Natural killer cell (primary cell): ENCODE results near the gene SORCS1. TPM values are rescaled to one million over a fixed set of nuclear protein-coding genes. Genes with fewer than 3 reads are reported as not detected.

Experiments used
- ATAC-seq, 3 donors: fragments of 150-1000 bp in 2 of 3; fragments of 200-7000 bp in 1 of 3; cut with Tn5 transposase; 1 replicate in 1 of 3; 2 replicates in 2 of 3; pipeline ENCODE4 v1.10.0; 2021; ENCODE audit warnings: mild to moderate bottlenecking in 2 of 3, moderate library complexity in 2 of 3
- DNase-seq, 2 donors: peaks; one replicate each; pipeline versions ENCODE4 v3.0.0 to v3.0.0-alpha.2; 2013 to 2021; ENCODE audit warnings: mixed read lengths in 1 of 2
- H3K27ac ChIP-seq: one replicate; pipeline ENCODE4 v1.5.1; 2013; ENCODE audit warnings: mild to moderate bottlenecking, low read length
- H3K27me3 ChIP-seq: one replicate; pipeline ENCODE4 v1.6.1; 2013; ENCODE audit warnings: low read length; ENCODE audit not compliant: control insufficient read depth, insufficient read depth
- H3K36me3 ChIP-seq: one replicate; pipeline ENCODE4 v1.6.1; 2013; ENCODE audit warnings: low read length; ENCODE audit not compliant: control insufficient read depth, insufficient read depth
- H3K4me1 ChIP-seq: one replicate; pipeline ENCODE4 v1.6.1; 2013; ENCODE audit warnings: low read length; ENCODE audit not compliant: control insufficient read depth, insufficient read depth
- H3K4me3 ChIP-seq: one replicate; pipeline ENCODE4 v1.5.1; 2013; ENCODE audit warnings: low read length
- H3K9me3 ChIP-seq: one replicate; pipeline ENCODE4 v1.6.1; 2013; ENCODE audit warnings: low read length; ENCODE audit not compliant: control insufficient read depth, insufficient read depth
- H3K27ac Mint-ChIP-seq, 2 donors: one replicate each; pipeline ENCODE4 v1.8.0; 2022; ENCODE audit warnings: mild to moderate bottlenecking in 2 of 2, mixed read lengths in 2 of 2, moderate library complexity in 1 of 2
- H3K27me3 Mint-ChIP-seq, 2 donors: one replicate each; pipeline ENCODE4 v1.8.0; 2022; ENCODE audit warnings: low read depth in 2 of 2, mixed read lengths in 2 of 2
- H3K36me3 Mint-ChIP-seq: one replicate; pipeline ENCODE4 v1.8.0; 2022; ENCODE audit warnings: mixed read lengths
- H3K4me1 Mint-ChIP-seq, 2 donors: one replicate each; pipeline ENCODE4 v1.8.0; 2022; ENCODE audit warnings: mixed read lengths in 2 of 2
- H3K4me3 Mint-ChIP-seq: one replicate; pipeline ENCODE4 v1.8.0; 2022; ENCODE audit warnings: mild to moderate bottlenecking, moderate library complexity, mixed read lengths
- H3K9me3 Mint-ChIP-seq, 2 donors: one replicate each; pipeline ENCODE4 v1.8.0; 2022; ENCODE audit warnings: mixed read lengths in 2 of 2
- CTCF ChIP-seq: fragments of 200-600 bp; IDR thresholded peaks from one replicate; pipeline ENCODE4 v1.8.0; 2022; ENCODE audit warnings: antibody characterized with exemption
- WGBS: methylation state at CpG from one replicate; pipeline ENCODE4 v1.1.7; 2013; ENCODE audit warnings: missing lambda C conversion rate; ENCODE audit not compliant: insufficient coverage; 5-methylcytosine and 5-hydroxymethylcytosine counted together
- intact Hi-C: fragments of 100-400 bp; cut with micrococcal nuclease; formaldehyde crosslinking; loops from one replicate; pipeline ENCODE4 v1.14.2; 2022
- total RNA-seq, 4 donors: library from RNA; stranded (reverse); fragments of 120-200 nt in 1 of 4; gene quantifications; one replicate each; pipeline versions ENCODE4 v1.2.3 to v1.2.4, GENCODE V29; 2013 to 2022

The SORCS1 gene
- total RNA-seq, 3 donors from 2014 or later (not counting 1 experiment from before 2014, with no cell fraction given) = not detected

GRCh38 chr10:106768204-106768603, 396.3 kb downstream of the SORCS1 start:
- H3K36me3 ChIP-seq = no peaks in the 10 kb centered on the region
- no peaks in the 10 kb centered on the region for H3K9me3 ChIP-seq
- no peak overlapping the region for H3K27ac ChIP-seq
- Mint-ChIP-seq H3K4me3 (no peak overlapping the region), H3K27ac (no peak overlapping the region), H3K36me3 (no peaks in the 10 kb centered on the region), H3K27me3 (peaks cover 5 to 20% of the 10 kb centered on the region in 2 donors), H3K4me1 (no peaks in the 10 kb centered on the region), H3K9me3 (no peaks in the 10 kb centered on the region)
- intact Hi-C loops = no loop called here
- DNase-seq (no peak), ATAC-seq (no peak)
- no peaks in the 10 kb centered on the region for H3K4me1 ChIP-seq
- TF ChIP-seq CTCF = no peak
- H3K4me3 ChIP-seq = no peak overlapping the region
- no peaks in the 10 kb centered on the region for H3K27me3 ChIP-seq

- TF ChIP-seq CTCF = no peak
- H3K4me3 Mint-ChIP-seq = no peak overlapping the region
- H3K4me3 ChIP-seq = no peak overlapping the region
- peaks cover 5 to 21% of the 10 kb centered on the region in 2 donors for H3K27me3 Mint-ChIP-seq
- no peaks in the 10 kb centered on the region for H3K4me1 ChIP-seq
- ATAC-seq (no peak), DNase-seq (no peak)
- H3K36me3 ChIP-seq = no peaks in the 10 kb centered on the region
- intact Hi-C loops = no loop called here
- WGBS = 72% methylated on average over 7 of the region's 7 CpGs
- no peaks in the 10 kb centered on the region for H3K27me3 ChIP-seq
- H3K9me3 Mint-ChIP-seq = no peaks in the 10 kb centered on the region
- no peaks in the 10 kb centered on the region for H3K36me3 Mint-ChIP-seq
- no peak overlapping the region for H3K27ac ChIP-seq
- H3K27ac Mint-ChIP-seq = no peak overlapping the region
- H3K4me1 Mint-ChIP-seq = no peaks in the 10 kb centered on the region
- no peaks in the 10 kb centered on the region for H3K9me3 ChIP-seq
These were observed 398.6 kb downstream of the SORCS1 start for GRCh38 chr10:106765928-106766327.

- WGBS = 100% methylated on average over 1 of the region's 1 CpG
- ATAC-seq (no peak), DNase-seq (no peak)
- H3K9me3 ChIP-seq = no peaks in the 10 kb centered on the region
- H3K27me3 ChIP-seq = no peaks in the 10 kb centered on the region
- H3K4me3 Mint-ChIP-seq = no peak overlapping the region
- no peaks in the 10 kb centered on the region for H3K36me3 Mint-ChIP-seq
- no peaks in the 10 kb centered on the region for H3K4me1 ChIP-seq
- no peak overlapping the region for H3K27ac ChIP-seq
- no peak for TF ChIP-seq CTCF
- H3K4me1 Mint-ChIP-seq = no peaks in the 10 kb centered on the region
- no peak overlapping the region for H3K4me3 ChIP-seq
- intact Hi-C loops = no loop called here
- no peaks in the 10 kb centered on the region for H3K36me3 ChIP-seq
- H3K27me3 Mint-ChIP-seq = peaks cover 5 to 21% of the 10 kb centered on the region in 2 donors
- no peaks in the 10 kb centered on the region for H3K9me3 Mint-ChIP-seq
- H3K27ac Mint-ChIP-seq = no peak overlapping the region
These were observed 399.2 kb downstream of the SORCS1 start for GRCh38 chr10:106765241-106765754.

GRCh38 chr10:106764360-106764759, 400.1 kb downstream of the SORCS1 start:
- Histone ChIP-seq H3K4me1 (no peaks in the 10 kb centered on the region), H3K27me3 (no peaks in the 10 kb centered on the region), H3K27ac (no peak overlapping the region), H3K36me3 (no peaks in the 10 kb centered on the region), H3K9me3 (no peaks in the 10 kb centered on the region), H3K4me3 (no peak overlapping the region)
- Mint-ChIP-seq H3K4me3 (no peak overlapping the region), H3K9me3 (no peaks in the 10 kb centered on the region), H3K36me3 (no peaks in the 10 kb centered on the region), H3K27me3 (peaks cover 5 to 21% of the 10 kb centered on the region in 2 donors), H3K4me1 (no peaks in the 10 kb centered on the region), H3K27ac (no peak overlapping the region)
- ATAC-seq (no peak), DNase-seq (no peak)
- TF ChIP-seq CTCF = no peak
- intact Hi-C loops = no loop called here
- 92% methylated on average over 6 of the region's 6 CpGs for WGBS
